ENCODE measurements around the gene RET.

The RET gene

DNA sequence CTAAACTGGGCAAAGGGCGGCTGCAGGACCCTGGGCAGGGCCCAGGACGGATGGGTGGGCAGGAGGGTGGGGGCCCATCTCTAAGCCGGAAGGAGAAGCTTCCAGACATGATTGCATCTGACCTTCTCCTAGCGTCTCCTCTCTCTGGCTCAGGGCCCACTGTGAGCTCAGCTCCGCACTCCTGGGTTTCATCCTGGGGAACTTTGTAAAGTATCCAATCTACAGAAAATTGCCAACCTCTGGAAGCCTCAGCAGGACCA, 8.8 kb upstream of the RET start:
- TF ChIP-seq, protein P1, sequence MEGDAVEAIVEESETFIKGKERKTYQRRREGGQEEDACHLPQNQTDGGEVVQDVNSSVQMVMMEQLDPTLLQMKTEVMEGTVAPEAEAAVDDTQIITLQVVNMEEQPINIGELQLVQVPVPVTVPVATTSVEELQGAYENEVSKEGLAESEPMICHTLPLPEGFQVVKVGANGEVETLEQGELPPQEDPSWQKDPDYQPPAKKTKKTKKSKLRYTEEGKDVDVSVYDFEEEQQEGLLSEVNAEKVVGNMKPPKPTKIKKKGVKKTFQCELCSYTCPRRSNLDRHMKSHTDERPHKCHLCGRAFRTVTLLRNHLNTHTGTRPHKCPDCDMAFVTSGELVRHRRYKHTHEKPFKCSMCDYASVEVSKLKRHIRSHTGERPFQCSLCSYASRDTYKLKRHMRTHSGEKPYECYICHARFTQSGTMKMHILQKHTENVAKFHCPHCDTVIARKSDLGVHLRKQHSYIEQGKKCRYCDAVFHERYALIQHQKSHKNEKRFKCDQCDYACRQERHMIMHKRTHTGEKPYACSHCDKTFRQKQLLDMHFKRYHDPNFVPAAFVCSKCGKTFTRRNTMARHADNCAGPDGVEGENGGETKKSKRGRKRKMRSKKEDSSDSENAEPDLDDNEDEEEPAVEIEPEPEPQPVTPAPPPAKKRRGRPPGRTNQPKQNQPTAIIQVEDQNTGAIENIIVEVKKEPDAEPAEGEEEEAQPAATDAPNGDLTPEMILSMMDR (IDR thresholded peaks at IDR 0.05; ENCODE audit: borderline replicate concordance, insufficient read depth, low read depth, low read length) = no peak
- H3K4me3 ChIP-seq (ENCODE audit: low read depth, low read length) = no peak overlapping the region

DNA sequence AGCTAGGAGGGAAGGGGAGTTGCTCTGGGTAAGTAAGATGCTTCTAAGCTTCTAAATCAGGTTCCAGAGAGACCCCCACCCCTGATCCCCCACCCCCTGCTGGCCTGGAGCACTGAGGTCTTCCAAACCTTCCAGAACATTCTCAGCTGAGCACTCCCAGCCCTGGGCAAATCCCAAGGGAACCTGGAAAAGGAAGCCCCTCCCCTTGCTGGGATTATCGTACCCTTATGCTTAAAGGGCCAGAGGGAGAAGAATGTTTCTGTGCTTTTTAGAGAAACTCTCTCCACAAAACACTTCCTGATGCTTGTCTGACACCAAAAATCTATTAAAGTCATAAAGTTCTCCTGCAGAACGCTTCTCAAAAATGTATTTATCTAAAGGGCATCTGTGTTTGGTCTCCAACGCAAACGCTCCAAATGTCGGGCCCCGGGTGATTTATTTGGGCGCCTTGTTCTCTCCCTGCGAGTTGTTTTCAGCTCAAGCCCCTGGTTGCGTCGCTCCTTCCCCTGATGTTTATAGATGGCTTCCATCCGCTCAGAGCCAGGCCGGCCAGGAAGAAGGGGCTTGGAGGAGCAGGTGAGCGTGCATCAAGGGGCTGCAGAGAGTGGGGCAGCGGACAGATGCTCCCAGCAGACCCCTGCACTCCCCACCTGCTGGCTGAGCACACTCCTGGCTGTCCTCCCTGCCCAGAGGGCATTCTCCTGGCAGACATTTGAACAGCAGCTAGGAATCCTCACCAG, 8.2 kb upstream of the RET start:
- no peak overlapping the region for H3K4me3 ChIP-seq (ENCODE audit: low read depth, low read length)
- TF ChIP-seq, protein P1 (IDR thresholded peaks at IDR 0.05; ENCODE audit: borderline replicate concordance, insufficient read depth, low read depth, low read length) = no peak

DNA sequence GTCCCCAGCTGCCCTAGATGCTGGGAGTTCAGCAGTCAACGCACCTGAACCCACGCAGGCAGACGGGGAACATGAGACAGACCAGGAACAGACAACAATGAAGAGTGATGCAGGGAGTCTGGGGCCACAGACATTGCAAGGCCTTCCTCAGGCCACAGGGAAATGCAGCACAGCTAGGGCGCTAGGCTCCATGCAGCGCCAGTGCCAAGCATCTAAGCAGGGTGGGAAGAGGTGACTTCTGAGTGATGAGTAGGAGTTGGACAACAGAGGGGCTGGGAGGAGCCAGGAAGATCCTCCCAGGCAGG, 7.7 kb upstream of the RET start:
- H3K4me3 ChIP-seq (ENCODE audit: low read depth, low read length) = no peak overlapping the region

DNA sequence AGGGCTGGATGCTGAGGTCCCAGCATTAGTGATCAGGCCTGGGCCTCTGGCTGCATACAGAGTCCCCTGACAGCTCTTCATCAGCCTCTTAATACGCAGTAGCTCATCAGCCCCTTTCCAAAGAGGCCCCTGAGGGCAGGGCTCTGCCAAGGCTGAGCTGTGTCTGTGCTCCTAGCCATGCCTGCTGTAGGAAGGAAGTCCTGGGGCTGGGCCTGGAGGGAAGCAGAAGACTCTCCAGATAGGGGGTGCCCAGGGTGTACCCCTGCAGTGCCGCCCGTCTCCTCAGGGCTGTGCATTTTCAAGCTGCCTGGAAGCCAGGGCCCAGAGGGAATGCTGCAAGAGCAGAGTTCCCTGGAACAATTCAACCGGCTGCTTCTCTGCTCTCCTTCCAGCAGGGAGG, 7.3 kb upstream of the RET start:
- H3K4me3 ChIP-seq (ENCODE audit: low read depth, low read length) = no peak overlapping the region
- TF ChIP-seq, protein P1 (IDR thresholded peaks at IDR 0.05; ENCODE audit: borderline replicate concordance, insufficient read depth, low read depth, low read length) = no peak

More for the DNA sequence above, 7.7 kb upstream of the RET start:
- TF ChIP-seq, protein P1 (IDR thresholded peaks at IDR 0.05; ENCODE audit: borderline replicate concordance, insufficient read depth, low read depth, low read length) = no peak

DNA sequence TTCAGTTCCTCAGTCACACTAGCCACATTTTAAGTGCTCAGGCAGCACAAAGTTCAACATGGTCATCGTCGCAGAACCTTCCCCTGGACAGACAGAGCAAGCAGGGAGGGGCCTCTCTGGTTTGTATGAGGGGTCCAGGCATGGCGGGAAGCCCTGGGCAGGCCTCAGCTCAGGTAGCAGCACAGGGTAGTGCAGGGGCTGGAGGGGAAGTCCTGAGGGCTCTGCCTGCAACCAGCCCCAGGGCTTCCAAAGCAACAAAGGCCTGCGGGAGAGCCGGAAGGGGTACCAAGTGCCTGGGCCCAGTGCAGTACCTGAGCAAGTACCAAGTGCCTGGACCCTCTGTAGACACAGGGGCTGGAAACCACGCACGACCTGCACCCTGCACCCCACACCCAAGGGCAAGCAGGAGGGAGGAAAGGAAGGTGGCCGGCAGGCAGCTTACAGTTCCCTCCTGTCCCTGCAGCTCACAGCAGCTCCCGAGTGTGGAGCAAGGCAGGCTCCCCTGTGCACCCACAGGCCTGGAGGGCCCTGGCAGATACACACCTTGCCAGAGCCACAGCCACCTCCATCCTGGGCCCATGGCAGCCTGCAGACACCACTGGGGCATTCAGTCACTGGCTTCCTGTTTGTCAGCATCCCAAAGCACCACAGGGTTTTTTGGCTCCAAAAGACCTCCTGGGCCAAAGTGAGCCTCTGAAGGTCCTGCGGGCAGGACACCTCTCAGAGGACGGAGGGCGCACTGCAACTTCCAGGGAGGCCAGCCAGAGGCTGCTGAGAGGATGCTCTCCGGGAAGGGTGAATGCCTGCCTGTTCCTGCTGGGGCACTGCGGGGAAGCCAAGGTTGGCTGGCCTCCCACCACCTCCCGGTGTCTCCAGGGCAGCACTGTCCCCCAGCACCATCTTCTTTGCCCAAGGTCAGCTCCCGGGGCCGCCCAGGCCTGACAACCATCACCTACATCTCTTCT, 6.5 kb upstream of the RET start:
- TF ChIP-seq, protein P1 (IDR thresholded peaks at IDR 0.05; ENCODE audit: borderline replicate concordance, insufficient read depth, low read depth, low read length) = no peak
- H3K4me3 ChIP-seq (ENCODE audit: low read depth, low read length) = no peak overlapping the region

DNA sequence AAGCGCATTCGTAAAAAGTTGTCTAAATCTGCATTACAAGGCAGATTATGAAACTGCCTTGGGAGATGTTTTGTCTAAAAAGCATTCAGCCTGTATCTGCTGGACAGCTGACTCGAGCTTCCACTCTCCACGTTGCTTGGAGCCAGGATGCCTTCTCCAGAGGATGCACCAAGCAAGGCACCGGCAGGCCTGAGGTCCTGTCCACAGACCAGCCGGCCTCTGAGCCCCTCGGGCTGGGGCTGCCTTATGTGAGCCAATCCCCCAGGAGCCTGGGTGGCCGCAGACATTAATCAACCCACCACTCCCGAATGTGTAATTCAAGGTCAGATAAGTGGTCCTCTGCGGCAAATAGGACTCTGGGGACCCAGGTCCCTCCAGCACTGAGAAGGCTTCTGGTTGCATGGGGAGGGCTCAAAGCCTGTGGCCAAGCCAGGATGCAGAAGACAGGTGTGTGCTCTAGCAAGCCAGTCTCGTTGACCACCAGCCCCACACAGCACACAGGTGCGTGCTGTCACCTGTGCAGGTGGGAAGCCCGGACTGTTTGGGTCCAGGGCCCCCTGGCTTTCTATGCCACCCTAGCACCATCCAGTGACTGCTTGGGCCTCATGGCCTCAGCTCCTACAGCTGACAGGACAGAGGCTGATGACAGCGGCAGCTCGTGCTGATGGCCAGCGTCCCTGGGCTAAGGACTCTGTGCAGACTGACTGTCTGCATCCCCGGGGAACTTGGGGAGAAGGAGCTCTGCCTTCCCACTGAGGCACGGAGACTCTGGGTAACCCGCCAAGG, 4.8 kb upstream of the RET start:
- no peak overlapping the region for H3K4me3 ChIP-seq (ENCODE audit: low read depth, low read length)
- TF ChIP-seq, protein P1 (IDR thresholded peaks at IDR 0.05; ENCODE audit: borderline replicate concordance, insufficient read depth, low read depth, low read length) = no peak

Measured in GM12875 (cell line).